ENCODE data around the gene ARL5A. TPM values are rescaled to one million over a fixed set of nuclear protein-coding genes. Genes with fewer than 3 reads are reported as not detected.
"Not testable (repeated sequence)": the region's sequence is repeated elsewhere in the genome, so short reads cannot be mapped to it uniquely, and the experiment has no call there.

Gene ARL5A, protein sequence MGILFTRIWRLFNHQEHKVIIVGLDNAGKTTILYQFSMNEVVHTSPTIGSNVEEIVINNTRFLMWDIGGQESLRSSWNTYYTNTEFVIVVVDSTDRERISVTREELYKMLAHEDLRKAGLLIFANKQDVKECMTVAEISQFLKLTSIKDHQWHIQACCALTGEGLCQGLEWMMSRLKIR
- total RNA-seq = 100 to 1,000 TPM in 1 of 4 donors, 10 to 100 TPM in 3; 58.8 to 104 (median 85.6) TPM

DNA sequence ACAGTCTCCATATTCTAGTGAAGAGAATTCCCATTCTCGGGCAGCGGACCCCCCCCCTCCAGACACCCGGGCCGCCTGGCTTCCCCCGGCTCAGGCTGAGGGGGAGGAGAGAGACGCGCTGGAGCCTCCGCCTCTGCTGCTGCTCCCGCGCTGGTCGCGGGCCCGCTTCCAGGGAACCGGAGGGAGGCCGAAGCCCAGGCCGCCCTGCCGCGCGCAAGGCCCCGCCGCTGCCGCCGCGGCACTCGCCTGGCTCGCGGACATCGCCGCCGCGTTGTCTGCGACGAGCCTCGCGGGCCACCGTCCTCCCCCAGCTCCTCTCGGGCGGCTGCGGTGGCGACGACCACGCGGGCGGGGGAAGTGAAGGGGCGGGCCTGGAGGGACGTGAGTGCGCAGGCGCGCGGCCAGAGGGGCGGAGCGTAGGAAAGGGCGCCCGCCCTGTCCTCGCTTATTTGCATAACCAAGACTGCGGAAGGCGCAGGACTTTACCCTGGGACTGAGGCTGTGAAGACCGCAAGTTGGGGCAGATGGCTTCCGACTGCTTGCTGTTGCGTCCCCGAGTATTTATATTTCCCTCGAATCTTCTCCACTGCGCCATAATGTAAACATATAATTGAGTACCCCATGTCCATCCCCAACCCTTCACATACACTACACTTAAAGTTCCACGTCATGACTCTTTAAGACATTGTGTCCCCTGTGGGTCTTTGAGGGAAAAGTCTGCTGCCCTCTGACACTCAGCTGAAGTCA is at the start of gene ARL5A:
Gene ARL5A (minus strand): TSS at position 279 of the 747 bp plus-strand sequence. CDS start 245 bp downstream, at position 34.
- Histone ChIP-seq H3K4me1 (peaks cover 3 to 47% (median 11%) of the 10 kb centered on the region in 3 donors), H3K9me3 (no peaks in the 10 kb centered on the region), H3K27me3 (no peaks in the 10 kb centered on the region), H3K36me3 (no peaks in the 10 kb centered on the region), H3K27ac (peak within 1 kb of the TSS; percentile 57 to 93 (median 91)), H3K4me3 (peak within 1 kb of the TSS; percentile 72 to 88)
- TF ChIP-seq POLR2A (IDR thresholded peaks at IDR 0.05) = peak; percentile 70 to 74
- TF ChIP-seq, protein P1, sequence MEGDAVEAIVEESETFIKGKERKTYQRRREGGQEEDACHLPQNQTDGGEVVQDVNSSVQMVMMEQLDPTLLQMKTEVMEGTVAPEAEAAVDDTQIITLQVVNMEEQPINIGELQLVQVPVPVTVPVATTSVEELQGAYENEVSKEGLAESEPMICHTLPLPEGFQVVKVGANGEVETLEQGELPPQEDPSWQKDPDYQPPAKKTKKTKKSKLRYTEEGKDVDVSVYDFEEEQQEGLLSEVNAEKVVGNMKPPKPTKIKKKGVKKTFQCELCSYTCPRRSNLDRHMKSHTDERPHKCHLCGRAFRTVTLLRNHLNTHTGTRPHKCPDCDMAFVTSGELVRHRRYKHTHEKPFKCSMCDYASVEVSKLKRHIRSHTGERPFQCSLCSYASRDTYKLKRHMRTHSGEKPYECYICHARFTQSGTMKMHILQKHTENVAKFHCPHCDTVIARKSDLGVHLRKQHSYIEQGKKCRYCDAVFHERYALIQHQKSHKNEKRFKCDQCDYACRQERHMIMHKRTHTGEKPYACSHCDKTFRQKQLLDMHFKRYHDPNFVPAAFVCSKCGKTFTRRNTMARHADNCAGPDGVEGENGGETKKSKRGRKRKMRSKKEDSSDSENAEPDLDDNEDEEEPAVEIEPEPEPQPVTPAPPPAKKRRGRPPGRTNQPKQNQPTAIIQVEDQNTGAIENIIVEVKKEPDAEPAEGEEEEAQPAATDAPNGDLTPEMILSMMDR (IDR thresholded peaks at IDR 0.05) = peak in 1 of 4 experiments; percentile 3
- no peak for TF ChIP-seq EP300 (IDR thresholded peaks at IDR 0.05)
- TF ChIP-seq POLR2AphosphoS5 (IDR thresholded peaks at IDR 0.05) = peak; percentile 88
- peak; percentile 98 for ATAC-seq
- 0% methylated on average over 1 to 5 of the region's 64 CpGs for WGBS, 2 donors (ENCODE audit: low coverage in 1 of 2)

DNA sequence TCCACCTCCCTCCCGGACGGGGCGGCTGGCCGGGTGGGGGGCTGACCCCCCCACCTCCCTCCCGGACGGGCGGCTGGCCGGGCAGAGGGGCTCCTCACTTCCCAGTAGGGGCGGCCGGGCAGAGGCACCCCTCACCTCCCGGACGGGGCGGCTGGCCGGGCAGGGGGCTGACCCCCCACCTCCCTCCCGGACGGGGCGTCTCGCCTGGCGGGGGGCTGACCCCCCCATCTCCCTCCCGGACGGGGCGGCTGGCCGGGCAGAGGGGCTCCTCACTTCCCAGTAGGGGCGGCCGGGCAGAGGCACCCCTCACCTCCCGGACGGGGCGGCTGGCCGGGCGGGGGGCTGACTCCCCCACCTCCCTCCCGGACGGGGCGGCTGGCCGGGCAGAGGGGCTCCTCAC is 47.4 kb upstream of the ARL5A start:
- not testable (repeated sequence) for ATAC-seq, H3K9me3 ChIP-seq, H3K27me3 ChIP-seq, H3K27ac ChIP-seq, H3K4me1 ChIP-seq, H3K36me3 ChIP-seq, H3K4me3 ChIP-seq
- WGBS, 2 donors (ENCODE audit: low coverage in 1 of 2) = no CpG with 5 or more reads among the region's 34 CpGs

DNA sequence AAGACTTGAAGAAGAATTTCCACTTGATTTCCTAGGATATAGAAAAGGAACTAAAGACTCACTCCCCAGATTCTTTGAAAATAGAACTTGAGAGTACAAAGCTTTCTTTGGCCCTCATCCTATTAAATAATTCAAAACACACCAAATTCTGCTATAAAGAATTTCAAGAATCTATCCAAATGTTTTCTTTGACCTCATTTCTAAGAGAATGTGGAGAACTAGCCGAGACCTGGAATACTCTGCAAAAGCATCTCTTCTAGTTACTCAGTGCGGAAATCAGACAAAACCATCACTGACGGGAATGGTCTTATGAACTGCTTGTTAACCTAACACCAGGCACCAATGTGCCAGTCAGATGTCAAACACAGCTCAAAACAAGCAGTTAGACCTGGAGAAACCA is 44.2 kb upstream of the ARL5A start:
- no peak for ATAC-seq
- Histone ChIP-seq H3K4me1 (no peaks in the 10 kb centered on the region), H3K27me3 (no peaks in the 10 kb centered on the region), H3K4me3 (no peak overlapping the region), H3K27ac (no peak overlapping the region), H3K36me3 (no peaks in the 10 kb centered on the region), H3K9me3 (no peaks in the 10 kb centered on the region)
- 80 to 87% methylated on average over 1 to 3 of the region's 3 CpGs for WGBS, 2 donors (ENCODE audit: low coverage in 1 of 2)
- no peak for TF ChIP-seq POLR2A (IDR thresholded peaks at IDR 0.05)
- TF ChIP-seq, protein P1 (IDR thresholded peaks at IDR 0.05) = no peak

DNA sequence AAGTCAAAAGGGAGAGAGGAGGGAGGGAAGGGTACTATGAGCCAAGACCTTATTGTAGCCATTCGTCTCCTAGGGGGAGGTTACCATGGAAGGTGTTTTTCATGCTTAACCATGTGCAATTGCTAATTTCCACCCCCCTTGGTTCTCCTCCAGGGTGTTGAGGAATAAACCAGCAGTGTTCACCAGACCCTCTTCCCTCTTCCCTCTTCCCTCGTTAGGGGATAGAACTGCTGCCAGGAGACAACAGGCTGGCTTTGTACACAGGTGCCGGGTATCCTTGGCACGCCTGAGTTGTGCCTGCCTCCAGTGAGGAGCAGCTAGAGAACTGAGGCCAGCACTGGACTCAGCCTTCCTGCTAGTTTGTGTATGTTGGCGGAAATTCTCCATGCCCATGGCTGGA is 41.1 kb upstream of the ARL5A start:
- Histone ChIP-seq H3K27ac (no peak overlapping the region), H3K4me1 (no peaks in the 10 kb centered on the region), H3K9me3 (no peaks in the 10 kb centered on the region), H3K36me3 (no peaks in the 10 kb centered on the region), H3K4me3 (no peak overlapping the region), H3K27me3 (no peaks in the 10 kb centered on the region)
- TF ChIP-seq EP300 (IDR thresholded peaks at IDR 0.05) = no peak
- TF ChIP-seq, protein P1 (IDR thresholded peaks at IDR 0.05) = no peak
- 85% methylated on average over 4 of the region's 5 CpGs; no CpG with 5 or more reads in 1 of the 2 donors for WGBS, 2 donors (ENCODE audit: low coverage in 1 of 2)
- no peak for ATAC-seq

DNA sequence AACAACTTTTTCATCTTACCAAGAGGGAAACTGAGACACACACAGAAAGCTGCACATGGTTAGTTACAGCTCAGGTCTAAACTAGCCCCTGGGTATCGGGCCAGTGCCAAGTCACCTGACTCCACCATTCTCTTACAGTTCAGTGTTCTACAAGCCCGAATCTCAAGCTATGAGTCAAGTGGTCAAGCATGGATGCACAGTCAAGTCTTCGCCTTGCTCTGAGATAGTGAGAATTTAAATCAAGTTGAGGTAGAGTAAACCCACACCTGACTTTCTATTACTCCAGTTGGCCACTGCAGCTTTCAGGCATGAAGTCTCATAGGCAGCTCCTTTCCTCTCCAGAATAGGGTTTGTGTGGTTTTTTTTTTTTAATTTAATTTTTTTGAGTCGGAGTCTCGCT is 34.5 kb upstream of the ARL5A start:
- no peaks in the 10 kb centered on the region for H3K9me3 ChIP-seq
- peaks cover 0 to 12% (median 0%) of the 10 kb centered on the region in 3 donors for H3K4me1 ChIP-seq
- 92 to 97% methylated on average over 5 of the region's 5 CpGs for WGBS, 2 donors (ENCODE audit: low coverage in 1 of 2)
- H3K4me3 ChIP-seq = no peak overlapping the region
- H3K36me3 ChIP-seq = no peaks in the 10 kb centered on the region
- no peak for TF ChIP-seq POLR2A (IDR thresholded peaks at IDR 0.05)
- no peak for TF ChIP-seq POLR2AphosphoS5 (IDR thresholded peaks at IDR 0.05)
- TF ChIP-seq, protein P1 (IDR thresholded peaks at IDR 0.05) = no peak
- no peak for TF ChIP-seq EP300 (IDR thresholded peaks at IDR 0.05)
- no peaks in the 10 kb centered on the region for H3K27me3 ChIP-seq
- no peak for ATAC-seq
- H3K27ac ChIP-seq = no peak overlapping the region
